ENCODE data around the gene GPR162. TPM values are rescaled to one million over a fixed set of nuclear protein-coding genes. Genes with fewer than 3 reads are reported as not detected.

Gene GPR162
- polyA plus RNA-seq, 1 donor (not counting 4 experiments of a cell fraction or from before 2014, with no cell fraction given), result 0.09 TPM

- DNase-seq (ENCODE audit: low read depth, low spot score) (no peak), FAIRE-seq (no peak)
Observed at GRCh38 chr12:6816598-6816997, 5.0 kb upstream of the GPR162 start.

GRCh38 chr12:6817098-6817497 is 4.5 kb upstream of the GPR162 start:
- dilution Hi-C loops (cut with MboI; ENCODE audit: extremely low pct_ligation_motif_present, low sequenced_read_pairs), result no loop called here
- Histone ChIP-seq H3K9ac (ENCODE audit: control insufficient read depth, extremely low read depth, insufficient read depth, low read length) (no peak overlapping the region), H3K9me1 (ENCODE audit: control insufficient read depth, extremely low read depth, insufficient read depth, low read length) (no peaks in the 10 kb centered on the region), H3K27ac (ENCODE audit: control insufficient read depth, insufficient read depth, low read length) (no peak overlapping the region), H3K4me1 (ENCODE audit: control insufficient read depth, extremely low read depth, insufficient read depth, low read length) (no peaks in the 10 kb centered on the region), H3K79me2 (ENCODE audit: control insufficient read depth, insufficient read depth, low read length) (no peaks in the 10 kb centered on the region), H2AFZ (ENCODE audit: control insufficient read depth, low read length) (no peak overlapping the region), H3K9me3 (ENCODE audit: control insufficient read depth, low read depth, low read length) (no peaks in the 10 kb centered on the region), H3K27me3 (ENCODE audit: control insufficient read depth, extremely low read depth, insufficient read depth, low read length) (peaks cover 45% of the 10 kb centered on the region), H4K20me1 (ENCODE audit: control insufficient read depth, extremely low read depth, insufficient read depth, low read length) (no peaks in the 10 kb centered on the region), H3K4me3 (ENCODE audit: control insufficient read depth in 2 of 3, extremely low read depth in 1 of 3, insufficient read depth in 2 of 3, low read depth in 1 of 3, low read length in 3 of 3) (no peak overlapping the region), H3K36me3 (ENCODE audit: control insufficient read depth in 2 of 2, extremely low read depth in 1 of 2, insufficient read depth in 2 of 2, low read length in 2 of 2) (no peaks in the 10 kb centered on the region), H3K4me2 (ENCODE audit: control insufficient read depth, extremely low read depth, insufficient read depth, low read depth, low read length) (no peak overlapping the region)
- FAIRE-seq (no peak), DNase-seq (ENCODE audit: low read depth, low spot score) (no peak)
- TF ChIP-seq CTCF (optimal IDR thresholded peaks at IDR 0.05 in 1 of 3, IDR thresholded peaks at IDR 0.05 in 1 of 3, conservative IDR thresholded peaks at IDR 0.05 in 1 of 3; ENCODE audit: extremely low read depth in 1 of 3, insufficient read depth in 2 of 3, low read length in 3 of 3), result no peak

More at GRCh38 chr12:6816598-6816997, 5.0 kb upstream of the GPR162 start:
- Histone ChIP-seq H3K4me1 (ENCODE audit: control insufficient read depth, extremely low read depth, insufficient read depth, low read length) (no peaks in the 10 kb centered on the region), H3K4me3 (ENCODE audit: control insufficient read depth in 2 of 3, extremely low read depth in 1 of 3, insufficient read depth in 2 of 3, low read depth in 1 of 3, low read length in 3 of 3) (no peak overlapping the region), H3K4me2 (ENCODE audit: control insufficient read depth, extremely low read depth, insufficient read depth, low read depth, low read length) (no peak overlapping the region), H3K9me1 (ENCODE audit: control insufficient read depth, extremely low read depth, insufficient read depth, low read length) (no peaks in the 10 kb centered on the region), H3K27ac (ENCODE audit: control insufficient read depth, insufficient read depth, low read length) (no peak overlapping the region), H2AFZ (ENCODE audit: control insufficient read depth, low read length) (no peak overlapping the region), H4K20me1 (ENCODE audit: control insufficient read depth, extremely low read depth, insufficient read depth, low read length) (no peaks in the 10 kb centered on the region), H3K9me3 (ENCODE audit: control insufficient read depth, low read depth, low read length) (no peaks in the 10 kb centered on the region), H3K9ac (ENCODE audit: control insufficient read depth, extremely low read depth, insufficient read depth, low read length) (no peak overlapping the region), H3K79me2 (ENCODE audit: control insufficient read depth, insufficient read depth, low read length) (no peaks in the 10 kb centered on the region), H3K36me3 (ENCODE audit: control insufficient read depth in 2 of 2, extremely low read depth in 1 of 2, insufficient read depth in 2 of 2, low read length in 2 of 2) (no peaks in the 10 kb centered on the region), H3K27me3 (ENCODE audit: control insufficient read depth, extremely low read depth, insufficient read depth, low read length) (peaks cover 40% of the 10 kb centered on the region)
- TF ChIP-seq EZH2 (IDR thresholded peaks at IDR 0.05; ENCODE audit: low read length) (no peak), CTCF (optimal IDR thresholded peaks at IDR 0.05 in 1 of 3, IDR thresholded peaks at IDR 0.05 in 1 of 3, conservative IDR thresholded peaks at IDR 0.05 in 1 of 3; ENCODE audit: extremely low read depth in 1 of 3, insufficient read depth in 2 of 3, low read length in 3 of 3) (no peak)
- dilution Hi-C loops (cut with MboI; ENCODE audit: extremely low pct_ligation_motif_present, low sequenced_read_pairs), result no loop called here
